ENCODE data around the gene GAS7. TPM values are rescaled to one million over a fixed set of nuclear protein-coding genes. Genes with fewer than 3 reads are reported as not detected.

Gene GAS7
- polyA plus RNA-seq, 1 donor (not counting 4 experiments of a cell fraction or from before 2014, with no cell fraction given), result 0.10 TPM

- no peak overlapping the region for H3K27ac ChIP-seq (ENCODE audit: control insufficient read depth, insufficient read depth, low read length)
- DNase-seq (ENCODE audit: low read depth, low spot score) (no peak), FAIRE-seq (no peak)
- H3K27me3 ChIP-seq (ENCODE audit: control insufficient read depth, extremely low read depth, insufficient read depth, low read length), result peaks cover 4% of the 10 kb centered on the region
- H3K79me2 ChIP-seq (ENCODE audit: control insufficient read depth, insufficient read depth, low read length), result no peaks in the 10 kb centered on the region
- dilution Hi-C loops (cut with MboI; ENCODE audit: extremely low pct_ligation_motif_present, low sequenced_read_pairs), result no loop called here
- no peaks in the 10 kb centered on the region for H4K20me1 ChIP-seq (ENCODE audit: control insufficient read depth, extremely low read depth, insufficient read depth, low read length)
- no peaks in the 10 kb centered on the region for H3K9me3 ChIP-seq (ENCODE audit: control insufficient read depth, low read depth, low read length)
- no peaks in the 10 kb centered on the region for H3K9me1 ChIP-seq (ENCODE audit: control insufficient read depth, extremely low read depth, insufficient read depth, low read length)
- H3K36me3 ChIP-seq (ENCODE audit: control insufficient read depth in 2 of 2, extremely low read depth in 1 of 2, insufficient read depth in 2 of 2, low read length in 2 of 2), result no peaks in the 10 kb centered on the region
- H3K4me1 ChIP-seq (ENCODE audit: control insufficient read depth, extremely low read depth, insufficient read depth, low read length), result peaks cover 9% of the 10 kb centered on the region
- no peak for TF ChIP-seq EZH2 (IDR thresholded peaks at IDR 0.05; ENCODE audit: low read length)
- TF ChIP-seq CTCF (optimal IDR thresholded peaks at IDR 0.05 in 1 of 3, IDR thresholded peaks at IDR 0.05 in 1 of 3, conservative IDR thresholded peaks at IDR 0.05 in 1 of 3; ENCODE audit: extremely low read depth in 1 of 3, insufficient read depth in 2 of 3, low read length in 3 of 3), result no peak
- H2AFZ ChIP-seq (ENCODE audit: control insufficient read depth, low read length), result no peak overlapping the region
- no peak overlapping the region for H3K9ac ChIP-seq (ENCODE audit: control insufficient read depth, extremely low read depth, insufficient read depth, low read length)
- no peak overlapping the region for H3K4me2 ChIP-seq (ENCODE audit: control insufficient read depth, extremely low read depth, insufficient read depth, low read depth, low read length)
- H3K4me3 ChIP-seq (ENCODE audit: control insufficient read depth in 2 of 3, extremely low read depth in 1 of 3, insufficient read depth in 2 of 3, low read depth in 1 of 3, low read length in 3 of 3), result no peak overlapping the region
Measured at GRCh38 chr17:10070690-10071089, 127.7 kb downstream of the GAS7 start.

- Histone ChIP-seq H3K36me3 (ENCODE audit: control insufficient read depth in 2 of 2, extremely low read depth in 1 of 2, insufficient read depth in 2 of 2, low read length in 2 of 2) (no peaks in the 10 kb centered on the region), H2AFZ (ENCODE audit: control insufficient read depth, low read length) (no peak overlapping the region)
Measured at GRCh38 chr17:10069301-10069700, 129.1 kb downstream of the GAS7 start.

More at GRCh38 chr17:10069301-10069700, 129.1 kb downstream of the GAS7 start:
- no peaks in the 10 kb centered on the region for H3K9me3 ChIP-seq (ENCODE audit: control insufficient read depth, low read depth, low read length)
- no peak overlapping the region for H3K27ac ChIP-seq (ENCODE audit: control insufficient read depth, insufficient read depth, low read length)
- H4K20me1 ChIP-seq (ENCODE audit: control insufficient read depth, extremely low read depth, insufficient read depth, low read length), result no peaks in the 10 kb centered on the region
- no peak overlapping the region for H3K4me2 ChIP-seq (ENCODE audit: control insufficient read depth, extremely low read depth, insufficient read depth, low read depth, low read length)
- H3K9ac ChIP-seq (ENCODE audit: control insufficient read depth, extremely low read depth, insufficient read depth, low read length), result no peak overlapping the region
- H3K79me2 ChIP-seq (ENCODE audit: control insufficient read depth, insufficient read depth, low read length), result no peaks in the 10 kb centered on the region
- no peak overlapping the region for H3K4me3 ChIP-seq (ENCODE audit: control insufficient read depth in 2 of 3, extremely low read depth in 1 of 3, insufficient read depth in 2 of 3, low read depth in 1 of 3, low read length in 3 of 3)
- H3K9me1 ChIP-seq (ENCODE audit: control insufficient read depth, extremely low read depth, insufficient read depth, low read length), result no peaks in the 10 kb centered on the region
- no peak for FAIRE-seq
- dilution Hi-C loops (cut with MboI; ENCODE audit: extremely low pct_ligation_motif_present, low sequenced_read_pairs), result no loop called here
- peaks cover 9% of the 10 kb centered on the region for H3K4me1 ChIP-seq (ENCODE audit: control insufficient read depth, extremely low read depth, insufficient read depth, low read length)
- DNase-seq (ENCODE audit: low read depth, low spot score), result no peak
- no peak for TF ChIP-seq EZH2 (IDR thresholded peaks at IDR 0.05; ENCODE audit: low read length)
- peaks cover 4% of the 10 kb centered on the region for H3K27me3 ChIP-seq (ENCODE audit: control insufficient read depth, extremely low read depth, insufficient read depth, low read length)

All from keratinocyte (primary cell).